A673 (cell line): Measurements from ENCODE around the gene ANKMY1. TPM values are rescaled to one million over a fixed set of nuclear protein-coding genes. Genes with fewer than 3 reads are reported as not detected.
"Not testable (repeated sequence)": the region's sequence is repeated elsewhere in the genome, so short reads cannot be mapped to it uniquely, and the experiment has no call there.

Experiments
- BruUV-seq: library from RNA; stranded (reverse); fragments of 400-500 nt; replicated peaks from 2 replicates; lab custom pipeline; 2021; lab: Mats Ljungman, UMichigan
- CTCF ChIA-PET: fragments of 300-600 bp; sonication (Branson Sonifier 250); formaldehyde crosslinking; loops from one replicate; lab custom pipeline; 2022; ENCODE audit warnings: antibody characterized with exemption; lab: Charles Lee
- POLR2A ChIA-PET: fragments of 300-600 bp; sonication (Branson Sonifier 250); formaldehyde crosslinking; loops from one replicate; lab custom pipeline; 2022; ENCODE audit warnings: antibody characterized with exemption; ENCODE audit not compliant: low non-redundant PET; lab: Charles Lee
- DNase-seq: peaks from one replicate; pipeline ENCODE4 v3.0.0-alpha.2; 2015; ENCODE audit warnings: low spot score
- H3K27ac ChIP-seq: fragments of 200-600 bp; sonication (generic); 2 replicates; pipeline ENCODE4 v1.5.1; 2016; ENCODE audit warnings: mixed run types, low read depth, mild to moderate bottlenecking, mixed read lengths, antibody characterized with exemption, low read length; ENCODE audit not compliant: poor library complexity, severe bottlenecking
- H3K27me3 ChIP-seq: fragments of 200-600 bp; sonication (generic); replicated peaks from 2 replicates; pipeline ENCODE4 v1.6.1; 2017; ENCODE audit warnings: mixed run types, low read depth, mild to moderate bottlenecking, mixed read lengths, antibody characterized with exemption, low read length; ENCODE audit not compliant: insufficient read depth, poor library complexity
- H3K36me3 ChIP-seq: fragments of 200-600 bp; sonication (generic); 2 replicates; pipeline ENCODE4 v1.6.1; 2016; ENCODE audit warnings: mixed run types, mild to moderate bottlenecking, mixed read lengths, antibody characterized with exemption, low read length; ENCODE audit not compliant: insufficient read depth, poor library complexity, severe bottlenecking
- H3K4me1 ChIP-seq: fragments of 200-600 bp; sonication (generic); 2 replicates; pipeline ENCODE4 v1.6.1; 2017; ENCODE audit warnings: mixed run types, mild to moderate bottlenecking, mixed read lengths, antibody characterized with exemption, low read length; ENCODE audit not compliant: insufficient read depth, poor library complexity, severe bottlenecking
- H3K4me3 ChIP-seq: fragments of 200-600 bp; sonication (generic); 2 replicates; pipeline ENCODE4 v1.5.1; 2016; ENCODE audit warnings: low read depth, mixed run types, mild to moderate bottlenecking, mixed read lengths, low read length; ENCODE audit not compliant: poor library complexity, severe bottlenecking
- H3K9me3 ChIP-seq: fragments of 200-600 bp; sonication (generic); 2 replicates; pipeline ENCODE4 v1.6.1; 2016; ENCODE audit warnings: mixed run types, low read depth, mild to moderate bottlenecking, mixed read lengths, antibody characterized with exemption, low read length; ENCODE audit not compliant: poor library complexity, severe bottlenecking
- EZH2 ChIP-seq: fragments of 200-600 bp; sonication (generic); IDR thresholded peaks from 2 replicates; pipeline ENCODE4 v1.6.1; 2017; ENCODE audit warnings: borderline replicate concordance, low read depth, mild to moderate bottlenecking, mixed read lengths, antibody characterized with exemption, low read length; ENCODE audit not compliant: poor library complexity, severe bottlenecking
- intact Hi-C: fragments of 100-400 bp; cut with micrococcal nuclease; formaldehyde crosslinking; loops from one replicate; pipeline ENCODE4 v1.10.0; 2022; ENCODE audit not compliant: unreplicated experiment
- total RNA-seq: library from RNA; stranded (reverse); gene quantifications from 2 replicates; pipeline ENCODE4 v1.2.3, GENCODE V29; 2021
- TF ChIP-seq, protein P1 (sequence below): fragments of 300-800, 200-600 bp; sonication (generic); conservative IDR thresholded peaks from 2 replicates; pipeline ENCODE4 v1.5.1; 2017; ENCODE audit warnings: low read depth, mild to moderate bottlenecking, antibody characterized with exemption, low read length, moderate library complexity, mixed read lengths

ANKMY1 gene
- total RNA-seq, 1 experiment from 2014 or later, result 21.8 TPM

DNA sequence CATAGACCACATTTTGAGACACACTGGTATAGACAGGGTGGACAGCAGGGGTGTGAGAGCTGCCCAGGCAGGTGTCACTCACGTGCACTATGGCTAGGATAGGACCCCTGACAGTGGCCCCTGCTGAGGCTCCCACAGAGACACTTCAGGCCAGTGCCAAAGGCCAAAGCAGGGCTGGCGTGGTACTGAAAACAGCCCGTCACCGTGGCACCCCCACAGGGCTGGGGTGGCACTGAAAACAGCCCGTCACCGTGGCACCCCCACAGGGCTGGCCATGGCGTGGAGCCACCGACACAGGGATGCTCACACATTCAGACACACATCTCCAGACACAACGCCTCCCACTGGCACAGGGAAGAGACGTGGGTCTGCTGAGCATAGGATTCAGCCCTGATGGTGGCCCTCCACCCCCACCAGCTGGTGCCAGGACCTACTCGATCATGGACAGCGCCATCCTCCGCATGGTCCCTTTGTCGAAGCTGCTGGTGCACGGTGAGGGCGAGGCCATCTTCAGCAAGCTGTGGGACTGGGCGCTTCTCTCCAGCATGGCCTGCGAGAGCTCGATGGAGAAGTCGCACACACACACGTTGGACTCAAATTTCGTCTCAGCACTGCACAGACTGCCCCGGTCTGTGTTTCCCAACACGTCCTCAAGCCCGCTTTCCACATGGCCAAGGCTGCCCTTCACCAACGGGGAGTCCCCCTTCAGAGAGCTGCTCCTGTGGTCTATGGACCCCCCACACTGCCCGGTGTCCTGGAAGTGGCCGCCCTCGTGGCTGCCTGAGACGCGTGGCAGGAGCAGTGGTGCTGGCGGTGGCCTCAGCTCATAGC, 34.1 kb downstream of the ANKMY1 start:
- TF ChIP-seq, protein P1, sequence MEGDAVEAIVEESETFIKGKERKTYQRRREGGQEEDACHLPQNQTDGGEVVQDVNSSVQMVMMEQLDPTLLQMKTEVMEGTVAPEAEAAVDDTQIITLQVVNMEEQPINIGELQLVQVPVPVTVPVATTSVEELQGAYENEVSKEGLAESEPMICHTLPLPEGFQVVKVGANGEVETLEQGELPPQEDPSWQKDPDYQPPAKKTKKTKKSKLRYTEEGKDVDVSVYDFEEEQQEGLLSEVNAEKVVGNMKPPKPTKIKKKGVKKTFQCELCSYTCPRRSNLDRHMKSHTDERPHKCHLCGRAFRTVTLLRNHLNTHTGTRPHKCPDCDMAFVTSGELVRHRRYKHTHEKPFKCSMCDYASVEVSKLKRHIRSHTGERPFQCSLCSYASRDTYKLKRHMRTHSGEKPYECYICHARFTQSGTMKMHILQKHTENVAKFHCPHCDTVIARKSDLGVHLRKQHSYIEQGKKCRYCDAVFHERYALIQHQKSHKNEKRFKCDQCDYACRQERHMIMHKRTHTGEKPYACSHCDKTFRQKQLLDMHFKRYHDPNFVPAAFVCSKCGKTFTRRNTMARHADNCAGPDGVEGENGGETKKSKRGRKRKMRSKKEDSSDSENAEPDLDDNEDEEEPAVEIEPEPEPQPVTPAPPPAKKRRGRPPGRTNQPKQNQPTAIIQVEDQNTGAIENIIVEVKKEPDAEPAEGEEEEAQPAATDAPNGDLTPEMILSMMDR, result no peak
- TF ChIP-seq EZH2, result no peak
- DNase-seq, result no peak
- peaks cover 2% of the 10 kb centered on the region for H3K36me3 ChIP-seq
- BruUV-seq, result no TSS peak
- intact Hi-C loops, result no loop called here
- peaks cover 13% of the 10 kb centered on the region for H3K9me3 ChIP-seq
- H3K27me3 ChIP-seq, result no peaks in the 10 kb centered on the region
- no peaks in the 10 kb centered on the region for H3K4me1 ChIP-seq
- H3K27ac ChIP-seq, result no peak overlapping the region
- POLR2A ChIA-PET, result no interaction called here
- CTCF ChIA-PET, result no interaction called here
- H3K4me3 ChIP-seq, result no peak overlapping the region

DNA sequence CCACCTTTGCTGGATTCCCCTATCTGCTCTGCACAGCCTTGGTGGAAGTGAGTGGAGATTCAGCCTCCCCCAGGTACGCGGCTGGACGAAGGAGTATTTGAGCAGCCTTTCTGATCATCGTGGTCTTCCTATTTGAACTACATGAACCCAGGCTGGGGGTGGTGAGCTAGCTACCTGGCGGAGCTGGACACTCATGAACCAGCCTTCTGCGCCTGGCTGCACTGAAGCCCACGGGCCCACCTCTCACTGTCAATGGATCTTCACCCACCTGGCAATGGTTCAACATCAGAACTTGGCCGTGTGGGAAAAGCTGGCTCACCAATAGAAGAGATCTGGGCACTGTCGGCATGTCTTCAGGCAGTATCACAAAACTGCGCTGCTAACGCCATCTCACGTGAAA, 35.4 kb downstream of the ANKMY1 start:
- CTCF ChIA-PET, result no interaction called here
- TF ChIP-seq, protein P1, result no peak
- no peak for TF ChIP-seq EZH2
- intact Hi-C loops, result no loop called here
- peaks cover 2% of the 10 kb centered on the region for H3K36me3 ChIP-seq
- no peak for DNase-seq
- no peaks in the 10 kb centered on the region for H3K4me1 ChIP-seq
- POLR2A ChIA-PET, result no interaction called here
- no TSS peak for BruUV-seq
- no peak overlapping the region for H3K4me3 ChIP-seq
- no peak overlapping the region for H3K27ac ChIP-seq
- peaks cover 13% of the 10 kb centered on the region for H3K9me3 ChIP-seq
- no peaks in the 10 kb centered on the region for H3K27me3 ChIP-seq

DNA sequence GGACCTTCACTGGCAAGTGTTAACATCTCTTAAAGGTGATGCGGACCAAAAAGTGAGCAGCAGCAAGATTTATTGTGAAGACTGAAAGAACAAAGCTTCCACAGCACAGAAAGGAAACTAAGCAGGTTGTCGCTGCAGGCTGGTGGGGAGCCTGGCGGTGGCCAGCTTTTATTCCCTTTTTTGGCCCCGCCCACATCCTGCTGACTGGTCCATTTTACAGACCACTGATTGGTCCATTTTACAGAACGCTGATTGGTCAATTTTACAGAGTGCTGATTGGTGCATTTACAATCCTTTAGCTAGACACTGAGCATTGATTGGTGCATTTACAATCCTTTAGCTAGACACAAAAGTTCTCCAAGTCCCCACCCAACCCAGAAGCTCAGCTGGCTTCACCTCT, 35.9 kb downstream of the ANKMY1 start:
- intact Hi-C loops, result not testable (repeated sequence)

DNA sequence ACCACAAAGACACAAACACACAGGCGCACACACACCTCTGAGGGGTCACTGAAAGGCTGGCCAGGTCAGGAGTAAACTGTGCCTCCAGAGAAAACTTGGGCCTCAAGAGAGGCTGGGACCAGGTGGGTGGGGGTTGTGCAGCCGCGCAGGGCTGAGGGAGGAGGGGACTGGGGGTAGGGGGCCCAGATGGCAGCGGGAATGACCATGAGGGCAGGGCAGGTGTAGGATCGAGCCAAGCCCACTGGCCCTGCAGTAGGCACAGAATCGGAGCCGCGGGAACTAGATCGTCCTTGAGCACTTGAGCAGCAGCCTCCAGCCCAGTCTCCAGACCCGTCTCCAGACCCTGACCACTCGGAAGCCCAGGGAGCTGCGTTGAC, 36.8 kb downstream of the ANKMY1 start:
- intact Hi-C loops, result no loop called here
- peaks cover 2% of the 10 kb centered on the region for H3K36me3 ChIP-seq
- CTCF ChIA-PET, result no interaction called here
- H3K9me3 ChIP-seq, result peaks cover 13% of the 10 kb centered on the region
- H3K27ac ChIP-seq, result no peak overlapping the region
- TF ChIP-seq EZH2, result no peak
- TF ChIP-seq, protein P1, result no peak
- H3K4me1 ChIP-seq, result no peaks in the 10 kb centered on the region
- POLR2A ChIA-PET, result no interaction called here
- no peak overlapping the region for H3K4me3 ChIP-seq
- no TSS peak for BruUV-seq
- no peak for DNase-seq
- H3K27me3 ChIP-seq, result no peaks in the 10 kb centered on the region

More for the DNA sequence above, 35.9 kb downstream of the ANKMY1 start:
- H3K27ac ChIP-seq, BruUV-seq, H3K27me3 ChIP-seq, H3K36me3 ChIP-seq, CTCF ChIA-PET, DNase-seq, POLR2A ChIA-PET, H3K4me3 ChIP-seq, H3K4me1 ChIP-seq: not testable (repeated sequence)
- H3K9me3 ChIP-seq, result peaks cover 13% of the 10 kb centered on the region
